Glomerular visceral epithelial cell (primary cell): ENCODE results near the gene SDSL.
A peak's percentile ranks its signal among the peaks of the same experiment; 100 is the strongest.

Experiments used
- DNase-seq: peaks from one replicate; pipeline ENCODE4 v3.0.0-alpha.2; 2016; ENCODE audit errors: extremely low spot score

The SDSL gene

GRCh38 chr12:113468365-113469223 lies 46.4 kb downstream of the SDSL start:
- DNase-seq = no peak

- no peak for DNase-seq
These were observed 47.2 kb downstream of the SDSL start for GRCh38 chr12:113469224-113469948.

- no peak for DNase-seq
These were observed 48.0 kb downstream of the SDSL start for GRCh38 chr12:113469949-113470743.

- no peak for DNase-seq
These were observed 48.9 kb downstream of the SDSL start for GRCh38 chr12:113470871-113471618.

- DNase-seq = no peak
These were observed 49.5 kb downstream of the SDSL start, which contains the start of gene LHX5 for GRCh38 chr12:113471619-113472171. LHX5 (minus strand) TSS chr12:113471871; CDS start chr12:113471498, 373 bp downstream.

GRCh38 chr12:113472191-113473121 lies 50.3 kb downstream of the SDSL start:
- DNase-seq = no peak

GRCh38 chr12:113473400-113473799 lies 51.2 kb downstream of the SDSL start:
- no peak for DNase-seq

- no peak for DNase-seq
These were observed 51.8 kb downstream of the SDSL start for GRCh38 chr12:113473942-113474341.

- no peak for DNase-seq
These were observed 52.7 kb downstream of the SDSL start for GRCh38 chr12:113474635-113475436.

GRCh38 chr12:113475451-113476175 lies 53.4 kb downstream of the SDSL start:
- no peak for DNase-seq

GRCh38 chr12:113476176-113476986 lies 54.2 kb downstream of the SDSL start:
- no peak for DNase-seq

- DNase-seq = no peak
These were observed 55.1 kb downstream of the SDSL start for GRCh38 chr12:113477171-113477841.

GRCh38 chr12:113477842-113478215 lies 55.6 kb downstream of the SDSL start:
- DNase-seq = no peak

- DNase-seq = no peak
These were observed 56.3 kb downstream of the SDSL start for GRCh38 chr12:113478351-113479011.

- DNase-seq = no peak
These were observed 57.0 kb downstream of the SDSL start for GRCh38 chr12:113479216-113479589.

- peak; percentile 33 for DNase-seq
These were observed 57.6 kb downstream of the SDSL start for GRCh38 chr12:113479590-113480335.
